ENCODE data around the gene EHMT1. TPM values are rescaled to one million over a fixed set of nuclear protein-coding genes. Genes with fewer than 3 reads are reported as not detected.

Gene EHMT1
- total RNA-seq, 1 donor from 2014 or later, result 45.3 TPM

Other genes with a start within 250 kb of the EHMT1 start
- gene EXD3, start 195.8 kb upstream of the EHMT1 start, total RNA-seq, result 10.8 and 12.2 TPM in 2 replicates
- gene NOXA1, start 195.6 kb upstream of the EHMT1 start, total RNA-seq, result 0.53 and 2.3 TPM in 2 replicates
- not detected in 2 replicates for gene ENTPD8, start 177.6 kb upstream of the EHMT1 start, total RNA-seq
- gene NSMF, start 159.7 kb upstream of the EHMT1 start, total RNA-seq, result 15.1 and 17.9 TPM in 2 replicates
- gene PNPLA7, start 68.6 kb upstream of the EHMT1 start, total RNA-seq, result 0.26 TPM in 2 replicates
- gene MRPL41, start 67.1 kb upstream of the EHMT1 start, total RNA-seq, result 64.2 and 81.8 TPM in 2 replicates
- gene DPH7, start 40.1 kb upstream of the EHMT1 start, total RNA-seq, result 23.6 and 33.7 TPM in 2 replicates
- 30.7 and 34.2 TPM in 2 replicates for gene ZMYND19, start 28.5 kb upstream of the EHMT1 start, total RNA-seq
- 114 and 136 TPM in 2 replicates for gene ARRDC1, start 13.3 kb upstream of the EHMT1 start, total RNA-seq

Measured in bronchial epithelial cell (primary cell).